ENCODE data around the gene CCRL2. TPM values are rescaled to one million over a fixed set of nuclear protein-coding genes. Genes with fewer than 3 reads are reported as not detected.

CCRL2 gene
- total RNA-seq, 1 donor from 2014 or later: 1.6 TPM

DNA sequence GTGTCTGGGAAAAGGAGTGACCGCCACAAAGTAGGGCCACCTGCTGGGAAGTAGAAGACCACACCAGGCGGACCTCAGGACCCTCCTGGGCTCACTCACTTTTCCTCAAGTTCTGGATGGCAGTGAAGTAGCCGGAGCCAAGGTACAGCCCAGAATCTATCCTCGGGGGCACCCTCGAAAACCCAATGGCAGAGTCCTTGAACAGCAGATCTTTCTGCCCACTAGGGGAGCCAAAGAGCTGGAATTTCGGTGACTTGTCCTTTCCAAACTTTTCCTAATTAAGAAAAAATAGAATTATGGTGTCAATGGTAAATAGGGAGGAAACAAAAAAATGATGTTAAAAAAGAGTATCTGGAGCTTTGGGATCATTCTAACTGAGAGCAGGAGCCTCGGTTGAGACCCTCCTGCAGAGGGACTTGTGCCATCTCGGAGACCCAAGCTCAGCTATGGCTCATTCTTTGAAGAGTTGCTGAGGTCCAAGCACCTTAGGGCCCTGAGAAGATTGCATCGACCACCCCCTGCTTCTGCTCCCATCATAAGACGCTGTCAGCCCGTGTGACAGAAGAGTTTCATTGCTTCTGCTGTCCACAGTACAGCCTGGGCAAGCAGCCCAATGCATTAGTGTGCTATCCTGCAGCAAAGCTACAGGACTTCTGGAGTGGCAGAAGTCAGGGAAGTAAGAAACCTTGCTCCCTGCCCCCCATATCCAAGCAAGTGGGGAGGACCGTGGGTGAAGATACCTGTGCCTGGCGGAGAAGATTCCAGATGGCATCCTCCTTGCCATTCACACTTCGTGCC, 42.9 kb downstream of the CCRL2 start:
- no peaks in the 10 kb centered on the region for H3K36me3 Mint-ChIP-seq (ENCODE audit: low read depth)
- peaks cover 30% of the 10 kb centered on the region for H3K27me3 Mint-ChIP-seq (ENCODE audit: low read depth)
- H3K4me3 Mint-ChIP-seq (ENCODE audit: low read depth): no peak overlapping the region
- H3K9me3 Mint-ChIP-seq: no peaks in the 10 kb centered on the region
- no peaks in the 10 kb centered on the region for H3K4me1 Mint-ChIP-seq (ENCODE audit: low read depth)
- H3K27ac Mint-ChIP-seq: no peak overlapping the region
- no peak for DNase-seq (ENCODE audit: low spot score)
- intact Hi-C loops (cut with micrococcal nuclease): no loop called here

DNA sequence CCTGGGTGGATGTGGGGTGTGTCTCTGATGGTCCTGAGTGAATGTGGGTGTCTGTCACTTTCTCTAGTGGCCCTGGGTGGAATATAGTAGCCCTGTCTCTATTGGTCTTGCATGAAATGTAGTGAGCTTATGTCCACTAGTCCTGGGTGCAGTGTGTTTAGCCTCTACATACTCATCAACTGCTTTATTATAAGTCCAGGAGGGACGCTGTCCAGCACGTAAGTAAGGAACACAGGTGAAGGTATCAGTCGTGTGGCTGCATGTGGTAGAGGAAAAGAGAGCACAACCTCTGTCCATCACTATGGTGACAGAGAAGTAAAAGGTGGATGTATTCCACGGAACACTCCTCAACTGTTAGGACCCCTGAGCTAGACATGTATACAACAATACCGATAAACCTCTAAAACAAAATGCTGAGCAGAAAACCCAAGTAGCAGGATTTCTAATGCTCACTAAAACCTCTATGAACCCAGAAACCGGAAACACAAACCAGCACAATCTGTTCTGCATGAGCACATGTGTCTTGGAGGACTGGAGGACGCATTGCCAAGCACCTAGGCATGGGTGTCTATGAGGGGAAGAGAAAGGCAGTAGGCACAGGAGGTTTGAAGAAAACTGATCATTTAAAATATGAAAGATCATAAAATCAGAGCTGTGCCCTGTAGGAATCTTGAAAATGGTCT, 46.6 kb downstream of the CCRL2 start:
- DNase-seq (ENCODE audit: low spot score): no peak
- intact Hi-C loops (cut with micrococcal nuclease): no loop called here
- Mint-ChIP-seq H3K9me3 (no peaks in the 10 kb centered on the region), H3K27me3 (ENCODE audit: low read depth) (peaks cover 25% of the 10 kb centered on the region), H3K4me1 (ENCODE audit: low read depth) (no peaks in the 10 kb centered on the region), H3K27ac (no peak overlapping the region), H3K36me3 (ENCODE audit: low read depth) (no peaks in the 10 kb centered on the region), H3K4me3 (ENCODE audit: low read depth) (no peak overlapping the region)

DNA sequence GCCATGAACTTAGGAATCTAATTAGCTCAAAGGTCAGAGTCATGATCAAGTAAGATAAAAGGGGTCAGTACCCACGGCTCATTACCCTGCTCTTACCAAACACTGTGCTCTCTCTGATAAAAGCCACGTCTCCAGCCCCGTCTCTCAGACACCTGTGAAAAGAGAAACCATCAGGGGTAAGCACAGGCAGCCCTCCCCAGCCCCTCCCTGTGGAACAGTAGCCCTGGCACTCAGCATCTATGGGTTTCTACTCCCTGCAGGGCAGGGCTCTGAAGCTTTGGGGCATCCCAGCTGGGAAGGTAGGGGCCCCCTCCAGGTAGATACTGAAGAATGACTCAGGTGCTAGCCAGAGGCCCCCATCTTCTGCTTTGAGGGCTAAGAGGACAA, 47.1 kb downstream of the CCRL2 start:
- Mint-ChIP-seq H3K27me3 (ENCODE audit: low read depth) (peaks cover 25% of the 10 kb centered on the region), H3K4me3 (ENCODE audit: low read depth) (no peak overlapping the region), H3K4me1 (ENCODE audit: low read depth) (no peaks in the 10 kb centered on the region), H3K36me3 (ENCODE audit: low read depth) (no peaks in the 10 kb centered on the region), H3K27ac (no peak overlapping the region), H3K9me3 (no peaks in the 10 kb centered on the region)
- DNase-seq (ENCODE audit: low spot score): no peak
- intact Hi-C loops (cut with micrococcal nuclease): no loop called here

DNA sequence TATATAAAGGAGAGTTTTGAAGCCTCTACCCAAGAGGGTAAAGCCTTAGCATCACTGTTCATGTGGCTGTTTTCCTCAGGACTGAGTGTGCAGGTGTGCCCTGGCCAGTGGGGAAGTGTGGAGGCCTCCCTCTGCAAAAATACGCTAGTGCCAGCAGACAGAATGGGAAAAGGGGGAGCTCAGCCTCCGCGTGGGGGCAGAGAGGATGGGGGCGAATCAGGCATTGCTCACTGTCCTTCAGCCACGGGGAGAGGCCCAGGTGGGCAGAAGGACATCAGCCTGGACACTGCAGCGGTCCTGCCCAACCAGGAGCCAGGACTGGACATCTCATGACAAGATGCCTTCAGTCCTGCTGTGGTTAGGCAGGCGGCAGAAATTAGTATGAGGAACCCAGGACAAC, 47.5 kb downstream of the CCRL2 start:
- no peak for DNase-seq (ENCODE audit: low spot score)
- H3K4me1 Mint-ChIP-seq (ENCODE audit: low read depth): no peaks in the 10 kb centered on the region
- no peaks in the 10 kb centered on the region for H3K9me3 Mint-ChIP-seq
- H3K27ac Mint-ChIP-seq: no peak overlapping the region
- intact Hi-C loops (cut with micrococcal nuclease): no loop called here
- peaks cover 28% of the 10 kb centered on the region for H3K27me3 Mint-ChIP-seq (ENCODE audit: low read depth)
- H3K4me3 Mint-ChIP-seq (ENCODE audit: low read depth): no peak overlapping the region
- no peaks in the 10 kb centered on the region for H3K36me3 Mint-ChIP-seq (ENCODE audit: low read depth)

DNA sequence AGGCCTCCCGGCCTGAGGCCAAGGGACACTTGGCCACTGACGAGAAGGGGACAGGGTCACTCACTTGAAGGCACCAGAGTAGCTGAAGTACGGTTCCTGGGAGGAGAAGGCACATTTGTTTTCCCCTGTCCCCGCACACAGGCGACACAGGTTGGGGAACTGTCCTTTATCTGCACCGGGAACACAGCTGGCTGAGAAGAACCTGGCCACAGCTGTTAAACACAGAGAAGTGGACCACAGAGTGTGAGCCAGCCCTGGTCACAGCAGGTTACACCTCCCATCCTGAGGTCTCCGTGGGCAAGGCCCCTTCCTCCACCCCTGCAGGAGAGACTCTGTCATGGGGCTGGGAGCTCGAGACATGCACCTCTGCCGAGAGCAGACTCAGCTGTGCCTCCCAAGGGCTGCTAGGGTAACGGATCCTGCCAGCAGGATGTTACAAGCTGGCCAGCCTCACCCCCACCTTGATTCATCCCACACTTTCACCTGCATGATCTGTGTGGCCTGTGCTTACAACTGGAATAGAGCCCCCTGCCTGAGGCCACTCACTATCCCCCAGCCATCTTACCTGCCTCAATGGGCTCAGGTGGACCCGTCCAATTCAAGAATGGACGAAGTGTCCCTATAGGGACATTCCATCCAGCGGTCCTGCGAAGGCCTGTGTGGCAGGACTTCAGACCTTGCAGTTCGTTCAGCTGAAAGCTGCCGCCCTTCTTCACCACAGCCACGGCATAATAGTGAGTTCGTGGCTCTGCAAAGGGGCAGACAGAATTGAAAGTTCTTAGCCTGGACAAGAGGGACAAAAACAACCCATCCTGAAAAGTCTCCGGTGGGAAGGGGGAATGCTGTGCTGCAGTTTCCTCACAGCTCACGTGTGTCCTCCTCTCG, 48.4 kb downstream of the CCRL2 start:
- no peaks in the 10 kb centered on the region for H3K4me1 Mint-ChIP-seq (ENCODE audit: low read depth)
- no peak for DNase-seq (ENCODE audit: low spot score)
- no peaks in the 10 kb centered on the region for H3K36me3 Mint-ChIP-seq (ENCODE audit: low read depth)
- H3K9me3 Mint-ChIP-seq: no peaks in the 10 kb centered on the region
- intact Hi-C loops (cut with micrococcal nuclease): no loop called here
- H3K4me3 Mint-ChIP-seq (ENCODE audit: low read depth): no peak overlapping the region
- H3K27ac Mint-ChIP-seq: no peak overlapping the region
- H3K27me3 Mint-ChIP-seq (ENCODE audit: low read depth): peaks cover 35% of the 10 kb centered on the region

DNA sequence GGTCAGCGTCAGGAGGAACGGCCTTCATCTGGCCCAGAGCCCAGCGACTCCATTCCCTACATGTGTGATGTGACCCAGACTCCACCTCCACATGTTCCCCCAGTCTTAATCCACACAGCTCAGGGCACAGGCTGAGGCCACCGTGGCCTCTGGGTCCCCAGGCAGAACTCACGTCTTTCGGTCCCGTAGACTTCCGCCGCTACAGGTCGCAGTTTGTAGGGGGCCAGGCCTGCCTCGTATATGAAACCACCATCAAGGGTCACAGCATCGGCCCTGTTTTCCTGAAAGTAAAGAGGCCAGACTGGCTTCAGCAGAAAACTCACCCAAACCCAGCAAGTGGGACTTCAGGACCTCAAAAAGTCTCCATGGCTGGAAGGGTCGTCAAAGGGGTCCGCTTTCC, 49.1 kb downstream of the CCRL2 start:
- H3K4me1 Mint-ChIP-seq (ENCODE audit: low read depth): no peaks in the 10 kb centered on the region
- H3K27ac Mint-ChIP-seq: no peak overlapping the region
- intact Hi-C loops (cut with micrococcal nuclease): no loop called here
- H3K9me3 Mint-ChIP-seq: no peaks in the 10 kb centered on the region
- H3K4me3 Mint-ChIP-seq (ENCODE audit: low read depth): no peak overlapping the region
- H3K36me3 Mint-ChIP-seq (ENCODE audit: low read depth): no peaks in the 10 kb centered on the region
- peaks cover 38% of the 10 kb centered on the region for H3K27me3 Mint-ChIP-seq (ENCODE audit: low read depth)
- DNase-seq (ENCODE audit: low spot score): no peak

Other genes with a start within 250 kb of the CCRL2 start
- gene CCR1, start 198.9 kb upstream of the CCRL2 start, total RNA-seq: 0.41 and 0.51 TPM in 2 replicates
- gene CCR3, start 164.8 kb upstream of the CCRL2 start, total RNA-seq: not detected in 2 replicates
- 1.1 TPM in 2 replicates for gene CCR2, start 53.1 kb upstream of the CCRL2 start, total RNA-seq
- gene CCR5, start 36.3 kb upstream of the CCRL2 start, total RNA-seq: 0.30 and 0.46 TPM in 2 replicates
- gene LTF, start 57.6 kb downstream of the CCRL2 start, total RNA-seq: not detected in 2 replicates
- gene RTP3, start 90.7 kb downstream of the CCRL2 start, total RNA-seq: not detected in 2 replicates
- 0.09 TPM in 1 of 2 replicates, not detected in the other for gene LRRC2, start 159.0 kb downstream of the CCRL2 start, total RNA-seq
- gene FAM240A, start 205.3 kb downstream of the CCRL2 start, total RNA-seq: not detected in 2 replicates